Epithelial cell of prostate (primary cell): ENCODE measurements around the gene ZKSCAN5.
"Not testable (repeated sequence)": the region's sequence is repeated elsewhere in the genome, so short reads cannot be mapped to it uniquely, and the experiment has no call there.

Source experiments
- DNase-seq: peaks from one replicate; pipeline ENCODE4 v3.0.0-alpha.2; 2011; ENCODE audit warnings: low read depth, low spot score
- H3K27ac ChIP-seq: fragments of 450-650 bp; 2 replicates; pipeline ENCODE4 v1.5.1; 2017; ENCODE audit warnings: mild to moderate bottlenecking

The ZKSCAN5 gene

DNA sequence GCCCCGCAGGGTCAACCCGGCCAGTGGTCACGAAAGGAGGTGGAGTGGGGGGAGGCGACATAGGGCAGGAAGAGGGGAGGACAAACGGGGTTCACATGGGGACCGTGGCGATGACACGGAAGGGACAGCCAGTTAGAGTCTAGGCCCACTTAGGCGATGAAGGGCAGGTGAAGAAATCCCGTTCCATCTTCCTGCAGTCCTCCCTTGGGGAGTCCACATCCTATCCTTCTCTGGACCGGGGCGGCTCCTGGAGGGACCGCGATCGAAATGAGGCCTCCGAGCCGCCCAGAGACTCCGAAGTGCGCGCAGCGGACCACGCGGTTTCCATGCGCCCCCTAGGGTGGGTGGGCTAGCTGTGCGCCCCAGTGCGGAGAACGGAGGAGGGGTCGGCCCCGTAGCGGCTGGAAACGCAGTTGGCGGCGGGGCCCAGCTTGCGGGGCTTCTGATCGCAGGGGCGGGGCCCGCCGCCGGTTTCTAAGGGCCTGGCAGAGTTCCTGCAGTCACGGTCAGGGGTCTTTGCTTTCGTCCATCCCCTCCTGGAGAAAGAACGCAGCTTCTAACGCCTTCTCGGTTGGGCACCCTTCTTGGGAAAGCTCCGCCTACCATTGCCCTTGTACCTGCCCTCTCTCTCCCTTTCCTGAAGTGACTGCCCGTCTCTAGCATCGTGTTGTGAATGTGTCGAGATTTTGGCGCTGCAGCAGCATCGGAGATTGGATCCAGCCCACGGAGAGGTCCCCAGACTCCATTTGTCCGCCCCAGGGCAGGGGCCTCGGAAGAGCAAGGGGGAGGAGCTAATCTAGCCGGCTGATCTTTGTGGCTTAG is 75.7 kb downstream of the ZKSCAN5 start:
- H3K27ac ChIP-seq = no peak overlapping the region
- DNase-seq = no peak

DNA sequence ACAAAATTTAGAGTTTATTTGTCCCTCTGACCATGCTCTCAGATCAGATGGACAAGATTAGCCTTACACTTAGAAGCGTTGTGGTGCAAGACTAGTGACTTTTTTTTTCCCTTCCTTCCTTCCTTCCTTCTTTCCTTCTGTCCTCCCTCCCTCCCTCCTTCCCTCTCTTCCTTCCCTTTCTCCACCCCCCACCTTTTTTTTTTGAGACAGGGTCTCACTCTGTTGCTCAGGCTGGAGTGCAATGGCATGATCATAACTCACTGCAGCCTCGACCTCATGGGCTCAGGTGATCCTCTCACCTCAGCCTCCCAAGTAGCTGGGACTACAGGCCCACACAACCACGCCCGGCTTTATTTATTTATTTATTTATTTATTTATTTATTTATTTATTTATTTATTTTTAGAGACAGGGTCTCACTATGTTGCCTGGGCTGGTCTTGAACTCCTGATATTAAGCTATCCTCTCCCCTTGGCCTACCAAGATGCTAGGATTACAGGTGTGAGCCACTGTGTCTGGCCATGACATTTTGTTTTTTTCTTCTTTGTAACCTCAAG is 76.4 kb downstream of the ZKSCAN5 start:
- not testable (repeated sequence) for H3K27ac ChIP-seq, DNase-seq
